Heart right ventricle (tissue), 16 donors: Measurements from ENCODE around the gene TFB1M. TPM values are rescaled to one million over a fixed set of nuclear protein-coding genes. Genes with fewer than 3 reads are reported as not detected.

Source experiments
- ATAC-seq, 8 donors: fragments of 200-7000 bp; cut with Tn5 transposase; one replicate each; pipeline ENCODE4 v1.9.1; 2020; ENCODE audit warnings: mild to moderate bottlenecking in 8 of 8, moderate library complexity in 8 of 8, moderate number of reproducible peaks in 1 of 8
- DNase-seq, 2 donors: peaks; one replicate each; pipeline ENCODE4 v3.0.0-alpha.2; 2020
- H3K27ac ChIP-seq, 10 donors: fragments of 200-600 bp; sonication (generic) in 2 of 10; one replicate each; pipeline versions ENCODE4 v1.5.0 to v1.8.0; 2020 to 2022; ENCODE audit warnings: mild to moderate bottlenecking in 3 of 10
- H3K27me3 ChIP-seq, 7 donors: fragments of 200-600 bp; one replicate each; pipeline ENCODE4 v1.8.0; 2021 to 2022; ENCODE audit warnings: mild to moderate bottlenecking in 2 of 7
- H3K36me3 ChIP-seq, 9 donors: fragments of 200-600 bp; sonication (generic) in 1 of 9; one replicate each; pipeline versions ENCODE4 v1.5.0 to v1.8.0; 2020 to 2022; ENCODE audit warnings: mild to moderate bottlenecking in 2 of 9
- H3K4me1 ChIP-seq, 9 donors: fragments of 200-600 bp; sonication (generic) in 1 of 9; one replicate each; pipeline versions ENCODE4 v1.5.0 to v1.8.0; 2020 to 2022; ENCODE audit warnings: mild to moderate bottlenecking in 4 of 9
- H3K4me3 ChIP-seq, 10 donors: fragments of 200-600 bp; sonication (generic) in 2 of 10; one replicate each; pipeline versions ENCODE4 v1.5.0 to v1.8.0; 2020 to 2022; ENCODE audit warnings: mild to moderate bottlenecking in 7 of 10, moderate library complexity in 2 of 10
- H3K9me3 ChIP-seq, 11 donors: fragments of 200-600 bp in 10 of 11; sonication (generic) in 2 of 11; one replicate each; pipeline versions ENCODE4 v1.5.0 to v1.8.0; 2013 to 2022; ENCODE audit warnings: mild to moderate bottlenecking in 2 of 11, control low read depth in 1 of 11, moderate library complexity in 1 of 11
- WGBS, 2 donors: extraction: QIAGEN DNeasy Blood & Tissue Kit; methylation state at CpG; one replicate each; pipeline ENCODE4 v1.1.7; 2013; ENCODE audit warnings: inconsistent platforms in 1 of 2; 5-methylcytosine and 5-hydroxymethylcytosine counted together
- intact Hi-C, 10 donors: fragments of 100-400 bp; cut with DNase I; formaldehyde crosslinking; loops; one replicate each; pipeline versions ENCODE4 v1.11.1 to v1.14.2; 2022
- polyA plus RNA-seq, 2 donors: library from polyadenylated mRNA; stranded (reverse); fragments of 200-250 nt; gene quantifications; one replicate each; pipeline ENCODE4 v1.2.3, GENCODE V29; 2013
- total RNA-seq, 10 donors: library from RNA; stranded (reverse); fragmentation: NEBNext Ultra II Directional in 3 of 10; extraction: Animal tissue kit (Norgen Biotek cat#: 25700) in 3 of 10; gene quantifications; one replicate each; pipeline versions ENCODE4 v1.2.1 to v1.2.4, GENCODE V29; 2021 to 2023
- TF ChIP-seq, protein P1 (sequence below), 9 donors: fragments of 200-600 bp; sonication (generic) in 2 of 9; IDR thresholded peaks; one replicate each; pipeline versions ENCODE4 v1.5.0 to v1.8.0; 2021 to 2022; ENCODE audit warnings: antibody characterized with exemption in 9 of 9, mild to moderate bottlenecking in 5 of 9, moderate library complexity in 1 of 9
- donor health status: Arrhythmogenic right ventricular cardiomyopathy.
- donor health status: ischemic (EF 13 %, LVEDD 7.1; RV severe dilation, severe dysfunction).
- donor health status: healthy with polysubstance abuse.
- donor health status: DM: no; HTN: yes; CAD: no.
- donor health status: DM: no; HTN: no; CAD: no.
- donor health status: ischemic (EF 25% LVEDD 6.9; RV normal size, moderate dysfunction).
- donor health status: ischemic (EF 25% LVEDD 5.7; RV mildly dilated, moderate dysfunction).
- donor health status: healthy.
- donor health status: DM: yes; HTN: yes; CAD: no.
- donor health status: Ischemic cardiomyopathy.
- donor health status: ischemic (EF 35%, LVEDD 5.7; RV mildly dilated, moderate dysfunction).
- donor health status: nonischemic (EF 11% LVEDD 7.7; RV severe dilation, severe dysfunction).
- donor health status: DM: yes; HTN: yes; CAD: no.
- donor health status: PGD.
- donor health status: ischemic (EF 29% LVEDD 5.4; RV normal size, mild dysfunction).
- donor health status: nonischemic (EF 23%, LVEDD 6.1; RV moderate dilation, normal function).

Gene TFB1M
- total and polyA plus RNA-seq, 12 donors: 9.7 to 23.1 (median 17.9) TPM

- Histone ChIP-seq H3K36me3 (no peaks in the 10 kb centered on the region), H3K27me3 (no peaks in the 10 kb centered on the region), H3K27ac (no peak overlapping the region), H3K4me3 (no peak overlapping the region), H3K9me3 (no peaks in the 10 kb centered on the region), H3K4me1 (no peaks in the 10 kb centered on the region)
- 82% methylated on average over 6 of the region's 6 CpGs for WGBS, 2 donors
- TF ChIP-seq, protein P1, sequence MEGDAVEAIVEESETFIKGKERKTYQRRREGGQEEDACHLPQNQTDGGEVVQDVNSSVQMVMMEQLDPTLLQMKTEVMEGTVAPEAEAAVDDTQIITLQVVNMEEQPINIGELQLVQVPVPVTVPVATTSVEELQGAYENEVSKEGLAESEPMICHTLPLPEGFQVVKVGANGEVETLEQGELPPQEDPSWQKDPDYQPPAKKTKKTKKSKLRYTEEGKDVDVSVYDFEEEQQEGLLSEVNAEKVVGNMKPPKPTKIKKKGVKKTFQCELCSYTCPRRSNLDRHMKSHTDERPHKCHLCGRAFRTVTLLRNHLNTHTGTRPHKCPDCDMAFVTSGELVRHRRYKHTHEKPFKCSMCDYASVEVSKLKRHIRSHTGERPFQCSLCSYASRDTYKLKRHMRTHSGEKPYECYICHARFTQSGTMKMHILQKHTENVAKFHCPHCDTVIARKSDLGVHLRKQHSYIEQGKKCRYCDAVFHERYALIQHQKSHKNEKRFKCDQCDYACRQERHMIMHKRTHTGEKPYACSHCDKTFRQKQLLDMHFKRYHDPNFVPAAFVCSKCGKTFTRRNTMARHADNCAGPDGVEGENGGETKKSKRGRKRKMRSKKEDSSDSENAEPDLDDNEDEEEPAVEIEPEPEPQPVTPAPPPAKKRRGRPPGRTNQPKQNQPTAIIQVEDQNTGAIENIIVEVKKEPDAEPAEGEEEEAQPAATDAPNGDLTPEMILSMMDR (IDR thresholded peaks at IDR 0.05): no peak
- intact Hi-C loops: loop anchor here in 6 of 10 donors (2.0 to 10.0 kb wide), 4 partner anchors 199 to 1946 kb away; no protein-coding TSS in a partner anchor
- DNase-seq (no peak), ATAC-seq (no peak)
Observed at GRCh38 chr6:155328539-155329459, 14.5 kb upstream of the TFB1M start.

- no peaks in the 10 kb centered on the region for H3K9me3 ChIP-seq
- WGBS, 2 donors: 86 to 96% methylated on average over 6 of the region's 6 CpGs
- DNase-seq: no peak
- no peak overlapping the region for H3K27ac ChIP-seq
- no peak overlapping the region for H3K4me3 ChIP-seq
- ATAC-seq: no peak
- intact Hi-C loops: loop anchor here in 6 of 10 donors (2.0 to 10.0 kb wide), 4 partner anchors 199 to 1947 kb away; no protein-coding TSS in a partner anchor
- no peaks in the 10 kb centered on the region for H3K27me3 ChIP-seq
- H3K4me1 ChIP-seq: no peaks in the 10 kb centered on the region
- no peaks in the 10 kb centered on the region for H3K36me3 ChIP-seq
- TF ChIP-seq, protein P1 (IDR thresholded peaks at IDR 0.05): no peak
Observed at GRCh38 chr6:155328074-155328538, 13.8 kb upstream of the TFB1M start.

- ATAC-seq: peak in 6 of 8 donors; percentile 38 to 66 (median 60)
- Histone ChIP-seq H3K4me1 (no peaks in the 10 kb centered on the region), H3K27me3 (no peaks in the 10 kb centered on the region), H3K36me3 (no peaks in the 10 kb centered on the region), H3K9me3 (no peaks in the 10 kb centered on the region), H3K4me3 (no peak overlapping the region), H3K27ac (no peak overlapping the region)
- 0% methylated on average over 1 of the region's 1 CpG for WGBS, 2 donors
- TF ChIP-seq, protein P1 (IDR thresholded peaks at IDR 0.05): peak; percentile 63 to 89 (median 82)
- DNase-seq: peak; percentile 34 to 46
- intact Hi-C loops: loop anchor here in 8 of 10 donors (1.0 to 10.0 kb wide), 5 partner anchors 200 to 1947 kb away; no protein-coding TSS in a partner anchor
Observed at GRCh38 chr6:155327326-155328073, 13.2 kb upstream of the TFB1M start.
